Bladder microvascular endothelial cell (primary cell): Measurements from ENCODE around the gene NBPF8. TPM values are rescaled to one million over a fixed set of nuclear protein-coding genes. Genes with fewer than 3 reads are reported as not detected.

Experiments
- total RNA-seq: library from RNA; depleted of rRNA; stranded (reverse); fragments of >200 nt; gene quantifications from 2 replicates; pipeline ENCODE4 v1.2.3, GENCODE V29; 2014

Gene NBPF8, protein sequence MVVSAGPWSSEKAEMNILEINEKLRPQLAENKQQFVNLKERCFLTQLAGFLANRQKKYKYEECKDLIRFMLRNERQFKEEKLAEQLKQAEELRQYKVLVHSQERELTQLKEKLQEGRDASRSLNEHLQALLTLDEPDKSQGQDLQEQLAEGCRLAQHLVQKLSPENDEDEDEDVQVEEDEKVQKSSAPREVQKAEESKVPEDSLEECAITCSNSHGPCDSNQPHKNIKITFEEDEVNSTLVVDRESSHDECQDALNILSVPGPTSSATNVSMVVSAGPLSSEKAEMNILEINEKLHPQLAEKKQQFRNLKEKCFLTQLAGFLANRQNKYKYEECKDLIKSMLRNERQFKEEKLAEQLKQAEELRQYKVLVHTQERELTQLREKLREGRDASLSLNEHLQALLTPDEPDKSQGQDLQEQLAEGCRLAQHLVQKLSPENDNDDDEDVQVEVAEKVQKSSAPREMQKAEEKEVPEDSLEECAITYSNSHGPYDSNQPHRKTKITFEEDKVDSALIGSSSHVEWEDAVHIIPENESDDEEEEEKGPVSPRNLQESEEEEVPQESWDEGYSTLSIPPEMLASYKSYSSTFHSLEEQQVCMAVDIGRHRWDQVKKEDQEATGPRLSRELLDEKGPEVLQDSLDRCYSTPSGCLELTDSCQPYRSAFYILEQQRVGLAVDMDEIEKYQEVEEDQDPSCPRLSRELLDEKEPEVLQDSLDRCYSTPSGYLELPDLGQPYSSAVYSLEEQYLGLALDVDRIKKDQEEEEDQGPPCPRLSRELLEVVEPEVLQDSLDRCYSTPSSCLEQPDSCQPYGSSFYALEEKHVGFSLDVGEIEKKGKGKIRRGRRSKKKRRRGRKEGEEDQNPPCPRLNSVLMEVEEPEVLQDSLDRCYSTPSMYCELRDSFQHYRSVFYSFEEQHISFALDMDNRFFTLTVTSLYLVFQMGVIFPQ
- total RNA-seq = 2.8 and 15.8 TPM in 2 replicates

DNA sequence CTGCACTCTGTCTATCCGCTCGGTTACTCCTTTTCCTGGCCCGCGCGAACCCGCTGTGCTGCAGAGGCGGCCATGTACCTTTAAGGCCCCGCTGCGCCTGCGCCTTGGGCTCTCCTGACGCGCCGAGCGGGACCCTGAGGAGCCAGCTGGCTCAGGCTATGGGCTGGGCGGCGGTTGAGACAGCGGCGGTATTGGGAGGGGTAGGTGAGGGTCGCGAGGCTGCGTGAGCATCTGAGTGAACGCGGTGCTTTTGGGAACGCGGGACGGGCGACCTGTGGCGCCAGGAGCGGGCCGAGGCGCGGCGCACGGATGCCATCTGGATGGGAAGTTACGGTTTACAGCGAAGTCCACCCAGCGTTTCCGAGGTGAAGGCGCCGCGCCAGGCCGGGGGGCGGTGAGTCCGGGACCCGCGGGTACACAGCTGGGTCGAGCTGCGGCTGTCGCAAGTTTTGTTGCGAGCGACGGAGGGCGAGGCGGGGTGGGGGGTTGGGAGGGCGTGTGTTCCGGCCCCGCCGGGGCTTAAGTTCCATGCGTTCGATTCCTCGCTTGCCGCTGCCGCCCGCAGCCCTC lies at the start of gene NBPF8:
NBPF8 (plus strand) TSS at position 125 of the 570 bp plus-strand sequence. CDS start 21,488 bp downstream, outside the sequence.

Other genes starting within 250 kb of the NBPF8 start
- gene SEC22B, start 238.5 kb upstream of the NBPF8 start, total RNA-seq = 13.9 and 22.3 TPM in 2 replicates